Measurements from ENCODE around the gene DIP2B.
"Not testable (repeated sequence)": the region's sequence is repeated elsewhere in the genome, so short reads cannot be mapped to it uniquely, and the experiment has no call there.

Gene DIP2B

GRCh38 chr12:50641566-50641965 lies 136.8 kb downstream of the DIP2B start:
- no peak for FAIRE-seq

DNA sequence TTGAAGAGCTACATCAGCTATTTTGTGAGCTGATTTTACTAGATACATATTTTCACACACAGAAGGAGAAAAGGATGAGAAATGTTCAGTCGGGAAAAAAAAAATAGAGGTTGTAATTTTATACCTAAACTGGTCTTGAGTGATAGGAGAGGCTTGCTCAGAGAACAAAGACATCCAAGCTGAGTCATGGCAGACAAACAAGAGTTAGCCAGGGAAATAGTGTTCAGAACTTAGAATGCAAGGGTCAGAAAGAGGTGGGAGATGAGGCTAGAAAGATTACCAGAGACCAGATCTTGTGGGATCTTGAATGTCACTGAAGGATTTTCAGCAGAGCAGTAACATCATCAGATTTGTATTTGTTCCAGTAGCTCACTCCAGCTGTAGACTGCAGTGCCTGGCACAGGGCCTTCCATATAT lies 137.3 kb downstream of the DIP2B start:
- FAIRE-seq: no peak

- no peak for FAIRE-seq
Observed at GRCh38 chr12:50642761-50643160, 138.0 kb downstream of the DIP2B start.

DNA sequence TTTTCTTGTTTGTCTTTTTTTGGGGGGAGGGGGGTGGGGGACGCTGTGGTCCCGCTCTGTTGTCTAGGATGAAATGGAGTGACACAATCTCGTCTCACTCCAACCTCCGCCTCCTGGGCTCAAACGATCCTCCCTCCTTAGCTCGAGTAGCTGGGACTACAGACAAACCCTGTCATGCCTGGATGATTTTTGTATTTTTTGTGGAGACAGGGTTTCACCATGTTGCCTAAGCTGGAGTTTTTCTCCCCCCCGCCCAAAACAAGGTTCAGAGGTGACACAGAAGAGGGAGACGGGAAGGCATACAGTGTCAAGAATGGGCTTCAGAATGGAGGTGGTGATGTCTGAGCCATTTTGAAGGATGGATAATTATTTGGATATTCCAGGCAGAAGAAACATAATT lies 142.2 kb downstream of the DIP2B start:
- FAIRE-seq: no peak

DNA sequence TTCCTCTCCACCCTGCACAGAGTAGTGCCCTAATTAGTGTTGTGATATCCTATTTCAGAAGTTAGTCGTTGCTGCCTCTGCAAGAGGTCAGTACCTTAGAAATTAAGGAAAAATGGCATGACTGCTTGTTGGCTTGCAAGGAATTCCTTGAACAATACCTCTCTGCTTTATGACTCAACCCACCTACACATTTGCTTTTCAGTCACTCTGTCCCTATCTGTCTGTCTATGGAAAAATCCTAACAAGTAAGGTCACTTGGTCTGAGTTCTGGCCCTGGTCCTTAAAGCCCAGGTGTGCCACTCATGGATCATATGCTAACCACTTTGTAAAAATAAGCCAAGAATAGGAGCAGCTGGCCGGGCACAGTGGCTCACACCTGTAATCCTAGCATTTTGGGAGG lies 142.7 kb downstream of the DIP2B start:
- no peak for FAIRE-seq

GRCh38 chr12:50650285-50650684 lies 145.5 kb downstream of the DIP2B start:
- no peak for FAIRE-seq

DNA sequence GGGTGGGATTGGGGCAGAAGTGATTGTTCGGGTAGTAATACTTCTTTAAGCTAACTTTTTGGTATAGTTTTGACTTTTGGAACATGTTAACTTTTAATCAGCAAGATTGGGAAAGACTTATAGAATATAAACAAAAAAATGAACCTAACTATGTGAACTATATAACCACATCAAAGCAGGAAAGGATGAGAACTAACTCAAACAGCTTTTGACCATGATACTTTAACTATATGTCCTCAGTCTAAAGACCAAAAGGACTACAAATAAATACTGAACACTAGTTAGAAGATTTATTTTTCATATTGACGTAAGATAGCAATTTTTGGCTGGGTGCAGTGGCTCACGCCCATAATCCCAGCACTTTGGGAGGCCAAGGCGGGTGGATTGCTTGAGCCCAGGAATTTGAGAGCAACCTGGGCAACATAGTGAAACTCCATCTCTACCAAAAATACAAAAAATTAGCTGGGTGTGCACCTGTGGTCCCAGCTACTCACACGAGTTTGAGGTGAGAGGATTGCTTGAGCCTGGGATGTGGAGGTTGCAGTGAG lies 150.7 kb downstream of the DIP2B start:
- no peak for FAIRE-seq

GRCh38 chr12:50659260-50659659 lies 154.5 kb downstream of the DIP2B start:
- no peak for FAIRE-seq

GRCh38 chr12:50659690-50660424 lies 155.1 kb downstream of the DIP2B start:
- FAIRE-seq: no peak

- no peak for FAIRE-seq
Observed at GRCh38 chr12:50660425-50660822, 155.6 kb downstream of the DIP2B start.

DNA sequence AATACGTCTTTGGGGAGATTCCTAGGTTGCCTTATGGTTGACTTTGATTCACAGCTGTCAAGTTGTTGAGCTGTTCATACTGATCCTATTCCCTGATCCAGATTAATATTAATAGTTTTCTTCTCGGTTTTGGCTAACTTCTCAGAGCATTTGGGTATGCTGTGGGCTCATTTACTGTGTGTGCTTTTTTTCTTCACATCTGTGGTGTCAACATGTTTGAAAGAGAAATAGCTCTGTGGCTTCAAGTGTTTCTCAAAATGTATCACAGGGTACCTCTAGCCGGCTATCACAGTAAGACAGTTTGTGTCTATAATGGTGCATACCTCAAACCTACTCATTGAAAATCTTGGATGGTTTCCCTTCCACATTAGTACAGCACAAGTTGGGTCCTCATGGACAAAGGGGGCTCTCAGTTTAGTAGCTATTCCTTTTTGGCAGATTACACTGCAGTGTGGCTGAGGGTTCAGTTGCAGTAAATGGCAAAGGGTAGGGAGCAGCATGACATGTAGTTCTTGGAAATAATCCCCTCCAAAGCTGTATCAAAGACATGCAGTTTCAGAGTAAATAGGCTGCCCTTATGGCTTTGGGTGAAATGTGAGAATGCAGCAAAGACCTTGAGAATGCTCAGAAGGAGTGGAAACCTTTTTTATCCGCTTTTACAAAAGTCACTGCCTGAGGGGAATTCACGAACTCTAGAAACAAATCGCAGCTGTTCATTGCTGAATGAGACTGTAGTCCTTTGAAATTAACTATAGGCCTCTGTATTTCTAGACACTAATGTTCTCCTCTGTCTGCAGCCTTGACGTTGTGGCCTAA lies 156.7 kb downstream of the DIP2B start:
- no peak for FAIRE-seq

DNA sequence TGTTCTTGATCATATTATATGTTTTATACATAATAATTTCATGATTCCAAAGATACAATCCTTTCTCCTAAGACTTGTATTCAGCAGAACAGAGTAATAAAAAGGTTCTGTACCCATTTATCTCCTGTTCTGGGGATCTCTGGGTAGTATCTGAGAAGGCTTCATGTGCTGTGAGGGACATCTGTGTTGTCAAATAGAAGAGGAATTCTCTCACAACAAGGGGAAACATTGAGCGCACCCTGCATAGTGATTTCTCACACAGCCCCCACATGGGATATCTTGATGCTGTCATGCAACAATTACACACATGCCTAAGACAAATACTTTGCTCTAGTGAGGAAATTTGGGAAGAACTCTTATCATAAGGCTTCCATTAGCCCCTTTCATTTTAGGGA lies 157.3 kb downstream of the DIP2B start:
- no peak for FAIRE-seq

DNA sequence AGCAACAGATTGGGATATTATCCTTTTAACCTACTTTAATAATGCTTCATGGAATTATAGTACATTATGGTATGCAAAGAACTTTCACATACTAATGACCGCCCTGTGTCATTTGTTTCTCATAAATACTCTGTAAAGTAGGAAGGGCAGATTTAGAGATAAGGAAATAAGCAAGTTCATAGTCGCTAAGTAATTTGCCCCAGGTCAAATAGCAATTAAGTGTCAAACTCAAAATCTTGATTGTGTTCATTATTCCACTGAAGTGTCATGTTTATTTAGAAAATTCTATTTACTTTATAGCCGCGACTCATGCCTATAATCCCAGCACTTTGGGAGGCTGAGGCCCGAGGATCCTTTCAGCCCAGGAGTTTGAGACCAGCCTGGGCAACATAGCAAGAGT lies 160.4 kb downstream of the DIP2B start:
- FAIRE-seq: no peak

DNA sequence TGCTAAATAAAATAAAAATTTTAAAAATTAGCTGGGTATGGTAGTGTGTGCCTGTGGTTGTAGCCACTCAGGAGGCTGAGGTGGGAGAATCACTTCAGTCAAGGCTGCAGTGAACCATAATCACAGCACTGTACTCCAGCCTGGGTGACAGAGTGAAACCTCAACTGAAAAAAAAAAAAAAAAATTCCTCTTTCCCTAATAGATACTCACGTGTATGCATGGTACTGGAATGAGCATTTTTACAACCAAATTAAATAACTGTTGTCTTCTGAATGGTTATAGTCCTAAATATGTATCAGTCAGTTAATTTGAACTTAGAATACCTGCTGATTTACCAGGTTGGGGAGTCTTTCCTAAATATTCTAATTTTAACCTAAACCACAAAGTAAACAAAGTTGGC lies 160.8 kb downstream of the DIP2B start:
- FAIRE-seq: no peak

GRCh38 chr12:50666023-50666422 lies 161.2 kb downstream of the DIP2B start:
- FAIRE-seq: no peak

DNA sequence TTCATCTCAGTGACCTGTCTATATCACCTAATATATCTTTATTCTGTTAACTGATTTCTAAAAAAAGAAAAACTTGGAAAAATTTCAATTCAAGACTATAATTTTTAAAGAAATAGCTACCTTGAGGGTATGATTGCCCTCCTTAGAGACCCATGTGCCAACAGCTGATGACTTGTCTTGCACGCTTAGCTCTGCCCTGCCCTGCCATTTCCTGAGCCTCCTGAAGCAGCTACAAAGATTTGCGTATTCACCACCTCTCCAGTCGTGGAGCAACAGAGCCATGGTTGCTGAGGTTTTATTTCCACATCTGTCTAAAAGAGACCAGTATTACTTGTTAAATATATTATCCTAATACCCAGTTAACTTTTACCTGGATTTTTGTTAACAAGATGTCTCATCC lies 167.4 kb downstream of the DIP2B start:
- no peak for FAIRE-seq

DNA sequence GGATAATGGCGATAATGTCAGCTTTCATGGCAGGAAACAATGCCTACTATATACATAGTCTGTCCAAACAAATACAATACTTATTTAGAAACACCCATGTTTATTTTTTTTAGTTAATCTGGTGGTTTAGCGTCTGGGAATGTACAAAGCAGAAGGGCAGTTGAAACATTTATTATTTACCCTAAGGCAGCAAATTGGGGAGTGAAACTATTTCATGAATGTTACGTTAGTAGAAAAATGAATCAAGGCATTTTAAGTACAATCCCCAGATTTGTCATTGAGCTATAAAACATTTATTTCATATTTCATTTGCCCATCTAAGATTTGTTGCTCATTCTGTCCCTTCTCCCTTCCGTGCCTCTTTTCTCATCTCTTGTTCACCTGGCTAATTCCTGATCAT lies 172.0 kb downstream of the DIP2B start:
- no peak for FAIRE-seq

DNA sequence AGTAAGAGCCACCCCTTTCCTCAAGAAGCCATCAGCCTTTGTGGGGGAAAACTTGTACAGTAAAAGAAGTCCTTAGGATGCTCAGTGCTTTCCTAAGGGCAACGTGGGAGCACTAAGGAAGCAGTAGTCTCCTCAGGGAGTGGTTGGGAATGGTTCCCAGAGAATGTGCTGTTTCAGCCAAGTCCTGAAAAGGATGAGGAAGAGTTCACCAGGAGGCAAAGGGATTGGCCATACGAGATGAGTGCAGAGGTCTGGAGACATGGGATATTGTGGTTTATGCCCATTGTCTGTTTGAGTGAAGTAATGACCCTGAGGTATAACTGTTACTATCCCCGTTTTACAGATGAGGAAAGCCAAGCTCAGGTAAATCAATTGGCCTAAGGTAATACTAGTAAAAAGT lies 173.1 kb downstream of the DIP2B start:
- no peak for FAIRE-seq

DNA sequence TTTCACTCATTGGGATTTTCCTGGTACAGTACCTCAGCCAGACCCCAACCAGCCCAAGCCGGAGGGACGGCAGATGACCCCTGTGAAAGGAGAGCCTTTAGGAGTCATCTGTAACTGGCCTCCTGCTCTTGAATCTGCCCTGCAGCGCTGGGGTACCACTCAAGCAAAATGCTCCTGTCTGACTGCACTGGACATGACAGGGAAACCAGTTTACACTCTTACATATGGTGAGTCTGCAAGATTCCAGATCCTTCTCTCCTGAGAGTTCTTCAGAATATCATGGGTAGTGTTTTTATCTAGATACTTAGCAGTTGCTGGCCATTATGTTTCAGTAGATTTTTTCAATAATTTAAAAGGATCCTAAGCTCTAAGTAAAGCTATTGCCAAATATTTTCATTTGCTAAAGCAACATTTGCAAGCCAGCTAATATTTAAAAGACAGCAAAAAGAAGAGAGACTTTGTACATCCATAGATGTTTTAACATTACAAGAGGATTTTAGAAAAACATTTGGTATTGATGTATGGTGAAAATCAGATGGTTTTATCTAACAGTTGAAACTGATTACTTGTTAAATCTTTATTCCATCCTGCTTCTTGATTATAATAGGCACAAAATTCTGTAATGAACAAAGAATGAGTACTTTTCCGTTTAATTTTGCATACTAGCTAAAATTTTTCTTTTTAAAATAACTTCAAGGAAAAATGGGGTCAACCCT lies 174.0 kb downstream of the DIP2B start:
- no peak for FAIRE-seq

DNA sequence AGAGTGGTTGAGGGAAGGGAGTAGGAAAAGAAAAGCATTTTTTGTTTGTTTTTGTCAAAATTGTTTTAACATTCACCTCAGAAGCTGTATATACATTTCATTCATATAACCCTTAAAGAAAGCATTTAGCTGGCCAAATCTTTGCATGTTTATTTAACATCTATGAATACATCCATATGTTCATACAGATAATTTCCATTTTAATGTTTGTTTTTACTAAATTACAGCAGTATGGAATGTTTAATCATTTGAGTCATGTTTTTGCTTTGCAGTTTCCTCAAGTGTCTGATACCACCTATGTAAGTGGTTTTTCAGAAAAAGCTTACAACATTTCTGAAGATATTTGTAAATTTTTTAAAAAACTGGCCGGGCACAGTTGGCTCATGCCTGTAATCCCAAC lies 174.8 kb downstream of the DIP2B start:
- no peak for FAIRE-seq

GRCh38 chr12:50681064-50681463 lies 176.3 kb downstream of the DIP2B start:
- FAIRE-seq: not testable (repeated sequence)

DNA sequence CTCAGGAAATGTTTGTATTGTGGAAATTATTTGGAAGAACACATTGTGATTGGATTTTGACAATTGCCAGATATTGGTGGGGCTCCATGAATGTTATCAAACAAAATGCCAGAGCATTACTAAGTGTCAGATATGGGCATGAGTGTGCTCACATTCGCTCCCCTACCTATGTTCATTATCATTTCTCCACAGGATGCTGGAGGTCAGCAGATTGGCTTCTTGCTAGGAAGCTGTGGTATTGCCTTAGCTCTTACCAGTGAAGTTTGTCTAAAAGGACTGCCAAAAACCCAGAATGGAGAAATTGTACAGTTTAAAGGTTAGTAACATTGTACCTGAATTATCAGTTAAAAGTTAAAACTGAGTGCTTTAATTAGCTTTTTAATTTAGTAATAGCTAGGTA lies 180.9 kb downstream of the DIP2B start:
- no peak for FAIRE-seq

DNA sequence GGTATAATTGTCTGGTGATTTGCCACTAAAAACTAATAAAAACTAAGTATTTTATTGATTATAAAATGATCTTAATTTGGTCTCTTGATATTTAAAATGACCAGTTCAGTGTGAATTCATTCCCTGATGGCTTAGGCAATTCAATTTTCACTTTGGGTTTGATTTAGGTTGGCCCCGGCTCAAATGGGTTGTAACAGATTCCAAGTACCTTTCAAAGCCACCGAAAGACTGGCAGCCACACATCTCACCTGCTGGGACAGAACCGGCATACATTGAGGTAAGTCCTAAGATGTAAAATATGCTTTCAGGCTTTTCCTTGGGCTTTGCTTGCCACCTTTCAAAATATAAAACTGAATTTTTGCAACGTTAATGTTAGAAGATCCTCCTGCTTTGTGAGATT lies 181.6 kb downstream of the DIP2B start:
- no peak for FAIRE-seq

DNA sequence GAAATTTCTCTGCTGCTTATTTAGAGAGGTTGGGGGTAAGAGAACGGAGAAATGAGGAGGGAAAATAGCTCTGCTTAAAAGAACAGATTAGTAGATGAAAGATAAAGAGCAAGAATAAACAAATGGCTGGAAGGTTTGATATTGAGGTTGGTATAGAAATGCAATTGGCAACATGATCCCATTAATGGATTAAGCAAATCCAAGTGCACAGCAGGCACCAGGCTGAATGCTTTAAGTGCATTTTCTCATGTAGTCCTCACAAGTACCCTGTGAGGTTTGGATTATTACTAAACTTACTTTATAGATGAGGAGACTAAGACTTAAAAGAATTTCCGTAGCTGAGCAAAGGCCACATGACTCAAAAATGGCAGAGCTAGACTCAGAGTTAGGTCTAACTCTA lies 182.2 kb downstream of the DIP2B start:
- no peak for FAIRE-seq
